HepG2 (cell line): ENCODE data around the gene SPTBN2. TPM values are rescaled to one million over a fixed set of nuclear protein-coding genes. Genes with fewer than 3 reads are reported as not detected.

Source experiments
- ATAC-seq: fragments of 200-7000 bp; cut with Tn5 transposase; 3 replicates; pipeline ENCODE4 v1.9.1; 2020; ENCODE audit warnings: mild to moderate bottlenecking, moderate library complexity
- BruUV-seq: library from RNA; stranded (reverse); fragments of 400-500 nt; replicated peaks from 2 replicates; lab custom pipeline; 2021; lab: Mats Ljungman, UMichigan
- CTCF ChIA-PET: fragments of 300-600 bp; formaldehyde crosslinking; extraction: SDS; loops from one replicate; lab custom pipeline; 2021; ENCODE audit warnings: low total read pairs, inconsistent platforms, low intra/inter-chr PET ratio; lab: Yijun Ruan, JAX
- POLR2A ChIA-PET: fragments of 350-600 bp; sonication (Branson Sonifier 250); formaldehyde crosslinking; loops from one replicate; lab custom pipeline; 2020; ENCODE audit warnings: antibody characterized with exemption, inconsistent platforms; lab: Yijun Ruan, JAX
- DNase-seq: peaks from one replicate; pipeline ENCODE4 v3.0.0-alpha.2; 2015; ENCODE audit warnings: low spot score
- FAIRE-seq: peaks from 3 replicates; lab custom pipeline; 2011; peaks lifted over from hg19 to GRCh38; lab: Jason Lieb, UNC
- H2AFZ ChIP-seq: one replicate; pipeline ENCODE4 v1.6.1; 2011; ENCODE audit warnings: low read length, inconsistent platforms
- H3K27ac ChIP-seq: fragments of 300-600 bp; 3 replicates; pipeline ENCODE4 v1.8.0; 2011; ENCODE audit warnings: mixed run types, mild to moderate bottlenecking, mixed read lengths, low read length, inconsistent platforms; ENCODE audit not compliant: insufficient read depth; ENCODE audit errors: extremely low read length
- H3K27me3 ChIP-seq, 2 experiments: fragments of 200-600 bp in 1 of 2; 2 replicates in 1 of 2; 3 replicates in 1 of 2; pipeline versions ENCODE4 v1.6.0 to v1.8.0; 2011; ENCODE audit warnings: low read length in 2 of 2, mild to moderate bottlenecking in 2 of 2, moderate library complexity in 2 of 2, inconsistent platforms in 1 of 2; ENCODE audit not compliant: insufficient read depth in 2 of 2, control insufficient read depth in 1 of 2
- H3K36me3 ChIP-seq, 2 experiments: fragments of 200-600 bp in 1 of 2; replicated peaks in 1 of 2; 2 replicates in 1 of 2; 3 replicates in 1 of 2; pipeline versions ENCODE4 v1.5.1 to v1.8.0; 2011; ENCODE audit warnings: low read length in 2 of 2, inconsistent platforms in 1 of 2; ENCODE audit not compliant: insufficient read depth in 2 of 2, control insufficient read depth in 1 of 2
- H3K4me1 ChIP-seq: 2 replicates; pipeline ENCODE4 v1.5.1; 2012; ENCODE audit warnings: low read length, inconsistent platforms; ENCODE audit not compliant: insufficient read depth
- H3K4me2 ChIP-seq: 2 replicates; pipeline ENCODE4 v1.6.0; 2011; ENCODE audit warnings: low read depth, low read length, inconsistent platforms
- H3K4me3 ChIP-seq, 3 experiments: fragments of 200-600 bp in 1 of 3; sonication (generic), shearing (Covaris generic) in 1 of 3; replicated peaks in 1 of 3; 2 replicates each; pipeline ENCODE4 v1.5.1; 2011 to 2016; ENCODE audit warnings: low read length in 3 of 3, inconsistent platforms in 2 of 3, low read depth in 2 of 3, mild to moderate bottlenecking in 2 of 3, control low read depth in 1 of 3, mixed read lengths in 1 of 3; ENCODE audit not compliant: insufficient read depth in 1 of 3
- H3K79me2 ChIP-seq: one replicate; pipeline ENCODE4 v1.6.1; 2011; ENCODE audit warnings: low read length, inconsistent platforms; ENCODE audit not compliant: insufficient read depth
- H3K9ac ChIP-seq: 2 replicates; pipeline ENCODE4 v1.6.0; 2011; ENCODE audit warnings: mild to moderate bottlenecking, low read depth, low read length, inconsistent platforms; ENCODE audit not compliant: insufficient read depth
- H3K9me3 ChIP-seq: 2 replicates; pipeline ENCODE4 v1.5.1; 2012; ENCODE audit warnings: mild to moderate bottlenecking, low read length
- H4K20me1 ChIP-seq: 2 replicates; pipeline ENCODE4 v1.6.0; 2011; ENCODE audit warnings: inconsistent platforms, mild to moderate bottlenecking, low read length, moderate library complexity; ENCODE audit not compliant: insufficient read depth
- HNF4G ChIP-seq, 2 experiments: sonication (generic) in 1 of 2; formaldehyde crosslinking in 1 of 2; IDR thresholded peaks; 2 replicates each; pipeline versions ENCODE4 v1.4.0 to v1.6.1; 2011 to 2020; ENCODE audit warnings: borderline replicate concordance in 2 of 2, low read depth in 2 of 2, mild to moderate bottlenecking in 2 of 2, low read length in 1 of 2, missing genetic modification reagents in 1 of 2, moderate library complexity in 1 of 2
- MAZ ChIP-seq, 2 experiments: sonication (generic) in 1 of 2; formaldehyde crosslinking in 1 of 2; IDR thresholded peaks; 2 replicates each; pipeline versions ENCODE4 v1.5.0 to v1.6.1; 2012 to 2020; ENCODE audit warnings: low read depth in 2 of 2, mild to moderate bottlenecking in 2 of 2, borderline replicate concordance in 1 of 2, improper control_type of control experiment in 1 of 2, low read length in 1 of 2, missing genetic modification reagents in 1 of 2, moderate library complexity in 1 of 2
- ZBTB38 ChIP-seq: sonication (generic); formaldehyde crosslinking; IDR thresholded peaks from 2 replicates; pipeline ENCODE4 v1.5.1; 2020; ENCODE audit warnings: mild to moderate bottlenecking, missing genetic modification reagents
- WGBS: methylation state at CpG from one replicate; pipeline ENCODE4 v1.1.6; 2017; ENCODE audit warnings: low lambda C conversion rate; 5-methylcytosine and 5-hydroxymethylcytosine counted together
- in situ Hi-C: cut with HindIII; loops from 2 replicates; pipeline ENCODE4 v1.10.0; 2017; ENCODE audit warnings: low pct_unique_long_range_greater_than_20kb; ENCODE audit not compliant: extremely low pct_ligation_motif_present
- intact Hi-C: fragments of 100-400 bp; cut with micrococcal nuclease; formaldehyde crosslinking; loops from one replicate; pipeline ENCODE4 v1.10.0; 2022; ENCODE audit not compliant: unreplicated experiment
- polyA plus RNA-seq, 8 experiments: library from polyadenylated mRNA; depleted of rRNA in 3 of 8; stranded (reverse) in 7 of 8; unstranded in 1 of 8; fragments of >200 nt; fragmentation: Illumina TruSeq in 4 of 8; extraction: Trizol in 4 of 8; gene quantifications; 2 replicates each; pipeline versions ENCODE4 v1.2.1 to v1.2.3, GENCODE V29; 2011 to 2016; ENCODE audit warnings: low read depth in 4 of 8, missing spikeins in 1 of 8, mixed read lengths in 1 of 8; ENCODE audit not compliant: insufficient read depth in 1 of 8
- total RNA-seq, 5 experiments: library from RNA; depleted of rRNA; stranded (reverse); fragments of >200 nt; fragmentation: Illumina TruSeq; extraction: Trizol; gene quantifications; 2 replicates each; pipeline ENCODE4 v1.2.3, GENCODE V29; 2016; ENCODE audit warnings: low read depth in 1 of 5
- TF ChIP-seq, protein P1 (sequence below): IDR thresholded peaks from 2 replicates; pipeline ENCODE4 v1.6.1; 2016; ENCODE audit warnings: missing genetic modification reagents, missing compliant biosample characterization
- TF ChIP-seq, protein P2 (sequence below): sonication (generic); formaldehyde crosslinking; IDR thresholded peaks from 2 replicates; pipeline ENCODE4 v1.4.0; 2020; ENCODE audit warnings: missing genetic modification reagents, mild to moderate bottlenecking, borderline replicate concordance

Gene SPTBN2
- total and polyA plus RNA-seq, 2 of the 13 experiments (the other 11 are each of a cell fraction or from before 2014, with no cell fraction given), result 0.65 to 4.0 TPM

DNA sequence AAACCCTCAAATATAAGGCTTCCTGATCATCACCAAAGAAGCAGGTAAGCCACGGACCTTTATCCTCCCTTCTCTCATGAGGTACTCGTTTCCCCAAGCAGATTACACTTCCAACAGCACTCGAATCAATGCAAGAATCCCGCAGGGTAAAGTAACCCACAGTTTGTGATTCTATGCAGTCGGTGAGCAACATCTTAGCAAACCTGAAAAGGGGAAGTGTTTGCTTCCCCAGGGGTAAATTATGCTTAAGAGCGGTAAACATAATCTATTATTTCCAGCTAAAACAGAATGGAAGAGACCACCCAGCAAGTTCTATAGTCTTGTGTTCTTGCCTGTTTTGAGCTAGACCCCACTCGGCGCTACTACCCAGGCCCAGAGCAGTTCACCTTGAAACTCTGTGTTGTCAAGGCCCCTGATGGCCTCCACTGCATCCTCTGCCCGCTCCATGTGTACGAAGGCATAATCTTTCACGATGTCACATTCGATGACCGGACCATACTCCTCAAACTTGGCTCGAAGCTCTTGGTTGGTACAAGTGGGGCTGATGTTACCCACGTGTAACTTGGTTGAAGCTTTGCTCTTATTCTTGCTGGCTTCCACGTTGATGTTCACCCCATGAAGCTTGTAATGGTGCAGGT, 52.6 kb downstream of the SPTBN2 start:
- TF ChIP-seq HNF4G (IDR thresholded peaks at IDR 0.05; ENCODE audit: borderline replicate concordance, low read depth, low read length) (no peak), HNF4G (CRISPR knock-in tag; IDR thresholded peaks at IDR 0.05; ENCODE audit: borderline replicate concordance, low read depth) (no peak), MAZ (IDR thresholded peaks at IDR 0.05; ENCODE audit: borderline replicate concordance, low read depth, low read length) (no peak), MAZ (CRISPR knock-in tag; IDR thresholded peaks at IDR 0.05; ENCODE audit: low read depth) (0 out of 2 replicates have a peak, but pooled peaks have one; percentile 3), ZBTB38 (CRISPR knock-in tag) (0 out of 2 replicates have a peak, but pooled peaks have one; percentile 49)
- TF ChIP-seq, protein P1, sequence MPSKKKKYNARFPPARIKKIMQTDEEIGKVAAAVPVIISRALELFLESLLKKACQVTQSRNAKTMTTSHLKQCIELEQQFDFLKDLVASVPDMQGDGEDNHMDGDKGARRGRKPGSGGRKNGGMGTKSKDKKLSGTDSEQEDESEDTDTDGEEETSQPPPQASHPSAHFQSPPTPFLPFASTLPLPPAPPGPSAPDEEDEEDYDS (CRISPR knock-in tag), result no peak
- TF ChIP-seq, protein P2, sequence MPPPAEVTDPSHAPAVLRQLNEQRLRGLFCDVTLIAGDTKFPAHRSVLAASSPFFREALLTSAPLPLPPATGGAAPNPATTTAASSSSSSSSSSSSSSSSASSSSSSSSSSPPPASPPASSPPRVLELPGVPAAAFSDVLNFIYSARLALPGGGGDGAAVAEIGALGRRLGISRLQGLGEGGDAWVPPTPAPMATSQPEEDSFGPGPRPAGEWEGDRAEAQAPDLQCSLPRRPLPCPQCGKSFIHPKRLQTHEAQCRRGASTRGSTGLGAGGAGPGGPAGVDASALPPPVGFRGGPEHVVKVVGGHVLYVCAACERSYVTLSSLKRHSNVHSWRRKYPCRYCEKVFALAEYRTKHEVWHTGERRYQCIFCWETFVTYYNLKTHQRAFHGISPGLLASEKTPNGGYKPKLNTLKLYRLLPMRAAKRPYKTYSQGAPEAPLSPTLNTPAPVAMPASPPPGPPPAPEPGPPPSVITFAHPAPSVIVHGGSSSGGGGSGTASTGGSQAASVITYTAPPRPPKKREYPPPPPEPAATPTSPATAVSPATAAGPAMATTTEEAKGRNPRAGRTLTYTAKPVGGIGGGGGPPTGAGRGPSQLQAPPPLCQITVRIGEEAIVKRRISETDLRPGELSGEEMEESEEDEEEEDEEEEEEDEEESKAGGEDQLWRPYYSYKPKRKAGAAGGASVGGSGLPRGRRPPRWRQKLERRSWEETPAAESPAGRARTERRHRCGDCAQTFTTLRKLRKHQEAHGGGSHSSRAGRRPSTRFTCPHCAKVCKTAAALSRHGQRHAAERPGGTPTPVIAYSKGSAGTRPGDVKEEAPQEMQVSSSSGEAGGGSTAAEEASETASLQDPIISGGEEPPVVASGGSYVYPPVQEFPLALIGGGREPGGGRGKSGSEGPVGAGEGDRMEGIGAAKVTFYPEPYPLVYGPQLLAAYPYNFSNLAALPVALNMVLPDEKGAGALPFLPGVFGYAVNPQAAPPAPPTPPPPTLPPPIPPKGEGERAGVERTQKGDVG, result 0 out of 2 replicates have a peak, but pooled peaks have one; percentile 13
- Histone ChIP-seq H3K27ac (no peak overlapping the region), H3K9ac (no peak overlapping the region), H3K27me3 (no peaks in the 10 kb centered on the region), H3K36me3 (peaks cover 1 to 4% of the 10 kb centered on the region in 2 experiments; a peak in 1 of 5 replicates), H3K4me1 (peaks cover 41% of the 10 kb centered on the region), H3K79me2 (peaks cover 39% of the 10 kb centered on the region), H3K9me3 (no peaks in the 10 kb centered on the region), H2AFZ (no peak overlapping the region), H4K20me1 (peaks cover 2% of the 10 kb centered on the region; the same call in 1 of the 2 replicates), H3K4me2 (peak overlapping the region; percentile 100), H3K4me3 (peak overlapping the region; percentile 2 to 83 (median 24); a peak in 5 of 6 replicates)
- TSS peak; percentile 57 for BruUV-seq
- CTCF ChIA-PET, result no interaction called here
- intact Hi-C loops, result loop anchor here (5.0 kb wide), 1 partner anchor 84 kb away; the partner anchor contains the start of genes CCDC87 and CCS
- 93% methylated on average over 16 of the region's 16 CpGs for WGBS
- ATAC-seq (no peak), FAIRE-seq (peak; percentile 50), DNase-seq (no peak)
- in situ Hi-C loops, result no loop called here
- POLR2A ChIA-PET, result interaction anchor here (1.1 to 3.1 kb wide), 6 partner anchors 15 to 130 kb away, joined by 3 to 52 read pairs (median 20); partner anchors contain the start of genes ACTN3, CCDC87, CCS and RBM14
